OCI-LY1 (cell line): Measurements from ENCODE around the gene RASAL2.

Experiments
- EZH2 ChIP-seq: fragments of 200-600 bp; sonication (generic), shearing (Covaris generic); IDR thresholded peaks from 2 replicates; pipeline ENCODE4 v1.8.0; 2017; ENCODE audit warnings: borderline replicate concordance, mixed run types, mild to moderate bottlenecking, antibody characterized with exemption, low read length, moderate library complexity, mixed read lengths
- TF ChIP-seq, protein P1 (sequence below): fragments of 200-600 bp; sonication (generic), shearing (Covaris generic); IDR thresholded peaks from 2 replicates; pipeline ENCODE4 v1.5.1; 2017; ENCODE audit warnings: mild to moderate bottlenecking, antibody characterized with exemption, low read length, moderate library complexity, mixed read lengths

- TF ChIP-seq, protein P1, sequence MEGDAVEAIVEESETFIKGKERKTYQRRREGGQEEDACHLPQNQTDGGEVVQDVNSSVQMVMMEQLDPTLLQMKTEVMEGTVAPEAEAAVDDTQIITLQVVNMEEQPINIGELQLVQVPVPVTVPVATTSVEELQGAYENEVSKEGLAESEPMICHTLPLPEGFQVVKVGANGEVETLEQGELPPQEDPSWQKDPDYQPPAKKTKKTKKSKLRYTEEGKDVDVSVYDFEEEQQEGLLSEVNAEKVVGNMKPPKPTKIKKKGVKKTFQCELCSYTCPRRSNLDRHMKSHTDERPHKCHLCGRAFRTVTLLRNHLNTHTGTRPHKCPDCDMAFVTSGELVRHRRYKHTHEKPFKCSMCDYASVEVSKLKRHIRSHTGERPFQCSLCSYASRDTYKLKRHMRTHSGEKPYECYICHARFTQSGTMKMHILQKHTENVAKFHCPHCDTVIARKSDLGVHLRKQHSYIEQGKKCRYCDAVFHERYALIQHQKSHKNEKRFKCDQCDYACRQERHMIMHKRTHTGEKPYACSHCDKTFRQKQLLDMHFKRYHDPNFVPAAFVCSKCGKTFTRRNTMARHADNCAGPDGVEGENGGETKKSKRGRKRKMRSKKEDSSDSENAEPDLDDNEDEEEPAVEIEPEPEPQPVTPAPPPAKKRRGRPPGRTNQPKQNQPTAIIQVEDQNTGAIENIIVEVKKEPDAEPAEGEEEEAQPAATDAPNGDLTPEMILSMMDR: no peak
- no peak for TF ChIP-seq EZH2
These were observed 33.7 kb downstream of the RASAL2 start for GRCh38 chr1:178127482-178128191.
